Effector memory CD4-positive, alpha-beta T cell (primary cell): Measurements from ENCODE around the gene AKAP13.
"Not testable (repeated sequence)": the region's sequence is repeated elsewhere in the genome, so short reads cannot be mapped to it uniquely, and the experiment has no call there.

Source experiments
- DNase-seq, 3 donors: peaks; one replicate each; pipeline ENCODE4 v3.0.0-alpha.2; 2020
- H3K27ac ChIP-seq: 2 replicates; pipeline ENCODE4 v1.7.0; 2013; ENCODE audit warnings: mild to moderate bottlenecking, low read length, moderate library complexity; ENCODE audit not compliant: insufficient read depth, poor library complexity, severe bottlenecking
- H3K27me3 ChIP-seq: replicated peaks from 2 replicates; pipeline ENCODE4 v1.7.0; 2013; ENCODE audit warnings: mild to moderate bottlenecking, low read length; ENCODE audit not compliant: insufficient read depth, control insufficient read depth, poor library complexity, severe bottlenecking
- H3K36me3 ChIP-seq: 2 replicates; pipeline ENCODE4 v1.7.0; 2013; ENCODE audit warnings: mild to moderate bottlenecking, low read length, moderate library complexity; ENCODE audit not compliant: control insufficient read depth, insufficient read depth
- H3K4me1 ChIP-seq: 2 replicates; pipeline ENCODE4 v1.7.0; 2013; ENCODE audit warnings: low read length, mild to moderate bottlenecking; ENCODE audit not compliant: control insufficient read depth, insufficient read depth, poor library complexity, severe bottlenecking
- H3K4me3 ChIP-seq: 2 replicates; pipeline ENCODE4 v1.7.0; 2013; ENCODE audit warnings: low read length, low read depth, mild to moderate bottlenecking; ENCODE audit not compliant: insufficient read depth, poor library complexity, severe bottlenecking
- H3K9me3 ChIP-seq: 2 replicates; pipeline ENCODE4 v1.7.0; 2013; ENCODE audit warnings: mild to moderate bottlenecking, low read length, moderate library complexity; ENCODE audit not compliant: control insufficient read depth

AKAP13 gene

DNA sequence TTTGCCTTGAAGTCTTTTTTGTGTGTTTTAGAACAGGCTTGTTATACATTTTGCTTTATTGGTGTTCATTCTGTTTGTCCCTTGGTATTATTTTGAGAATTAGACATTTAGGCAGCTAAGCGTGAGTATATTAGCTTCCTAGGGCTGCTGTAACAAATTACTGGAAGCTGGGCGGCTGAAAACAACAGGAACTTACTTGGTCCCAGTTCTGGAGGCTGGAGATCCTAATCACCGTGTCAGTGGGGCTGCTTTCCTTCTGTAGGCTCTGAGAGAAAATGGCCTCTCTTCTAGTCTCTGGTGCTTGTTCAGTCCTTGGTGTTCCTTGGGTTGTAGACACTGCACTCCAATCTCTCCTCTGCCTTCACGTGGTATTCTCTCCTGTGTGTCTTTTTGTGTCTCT, 272.1 kb downstream of the AKAP13 start:
- DNase-seq: no peak
- H3K27ac ChIP-seq: no peak overlapping the region
- H3K4me3 ChIP-seq: no peak overlapping the region
- H3K9me3 ChIP-seq: no peaks in the 10 kb centered on the region
- H3K4me1 ChIP-seq: peaks cover 3% of the 10 kb centered on the region
- H3K27me3 ChIP-seq: no peaks in the 10 kb centered on the region
- peaks cover 38% of the 10 kb centered on the region for H3K36me3 ChIP-seq

- no peak for DNase-seq
- Histone ChIP-seq H3K27me3 (no peaks in the 10 kb centered on the region), H3K9me3 (no peaks in the 10 kb centered on the region), H3K4me1 (no peaks in the 10 kb centered on the region), H3K4me3 (no peak overlapping the region), H3K27ac (no peak overlapping the region), H3K36me3 (peaks cover 67% of the 10 kb centered on the region)
These were observed 276.7 kb downstream of the AKAP13 start for GRCh38 chr15:85657132-85657531.

GRCh38 chr15:85658816-85659215, 278.4 kb downstream of the AKAP13 start:
- Histone ChIP-seq H3K4me1 (no peaks in the 10 kb centered on the region), H3K4me3 (no peak overlapping the region), H3K9me3 (no peaks in the 10 kb centered on the region), H3K27me3 (no peaks in the 10 kb centered on the region), H3K36me3 (peaks cover 65% of the 10 kb centered on the region), H3K27ac (no peak overlapping the region)
- no peak for DNase-seq

DNA sequence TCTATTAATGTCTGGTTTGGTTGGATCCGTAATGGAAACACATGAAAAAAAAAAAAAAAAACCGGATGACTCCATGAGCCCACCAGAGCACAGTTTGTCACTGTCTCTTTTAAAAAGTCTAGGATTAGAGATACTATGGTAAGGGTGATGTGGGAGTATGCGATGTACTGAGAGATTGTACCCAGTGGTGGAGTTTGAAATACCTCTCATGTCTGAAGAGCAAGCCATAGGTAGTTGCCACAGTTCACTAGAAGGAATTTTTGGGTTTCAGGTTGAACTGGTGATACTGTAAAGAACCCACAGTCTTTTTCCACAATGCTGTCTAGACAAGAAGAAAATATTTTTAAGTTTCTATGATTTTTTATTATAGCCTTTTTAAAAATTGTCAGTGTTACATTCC, 281.5 kb downstream of the AKAP13 start:
- H3K4me1 ChIP-seq: peaks cover under 1% of the 10 kb centered on the region

GRCh38 chr15:85665677-85666076, 285.3 kb downstream of the AKAP13 start:
- H3K4me1 ChIP-seq: peaks cover 17% of the 10 kb centered on the region
- DNase-seq, H3K9me3 ChIP-seq, H3K27me3 ChIP-seq, H3K27ac ChIP-seq, H3K4me3 ChIP-seq: not testable (repeated sequence)
- peaks cover 57% of the 10 kb centered on the region for H3K36me3 ChIP-seq

More for the DNA sequence above, 281.5 kb downstream of the AKAP13 start:
- Histone ChIP-seq H3K36me3 (peaks cover 63% of the 10 kb centered on the region), H3K4me3 (no peak overlapping the region), H3K27ac (no peak overlapping the region), H3K27me3 (no peaks in the 10 kb centered on the region), H3K9me3 (no peaks in the 10 kb centered on the region)
- no peak for DNase-seq

DNA sequence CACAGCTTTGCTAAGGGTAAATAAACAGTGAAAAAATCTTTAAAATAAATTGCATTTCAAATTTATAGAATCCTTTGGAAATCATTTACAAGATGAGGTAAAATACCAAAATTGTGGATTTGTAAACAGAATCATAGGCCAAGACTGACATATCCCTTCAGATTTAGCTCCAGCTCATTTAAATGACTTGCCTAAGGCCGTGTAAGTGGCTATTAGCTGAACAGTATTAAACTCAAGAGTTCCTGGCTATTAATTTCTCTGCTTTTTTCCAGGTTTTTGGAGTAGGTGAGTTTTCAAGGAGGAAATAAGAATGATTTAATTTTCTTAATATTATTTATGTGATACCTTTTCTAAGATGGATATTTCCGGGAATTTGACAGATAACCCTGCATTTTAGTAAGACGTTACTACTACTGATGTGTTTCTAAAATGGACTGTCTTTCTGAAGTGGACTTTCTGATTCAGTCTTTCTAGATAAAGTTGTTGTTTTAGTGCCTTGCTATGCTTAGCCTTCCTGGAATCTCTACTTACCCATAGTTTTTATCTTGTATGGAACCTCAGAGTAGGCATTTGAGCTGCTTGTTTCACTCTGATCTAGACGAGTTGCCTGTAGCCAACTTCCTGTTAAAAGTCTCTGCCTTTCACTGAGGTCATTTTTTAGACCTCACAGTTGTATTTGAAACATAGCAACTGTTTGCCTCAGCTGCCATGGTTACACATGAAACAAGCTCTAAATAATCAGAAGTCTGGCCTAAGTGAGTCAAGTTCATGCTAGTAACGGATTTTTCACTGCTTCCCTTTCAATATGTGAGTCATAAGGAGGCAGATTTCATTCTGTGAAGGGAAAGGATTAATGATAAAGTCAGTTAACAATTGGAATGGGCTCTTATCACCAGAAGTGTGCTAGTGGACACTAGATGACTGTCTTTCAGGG, 287.4 kb downstream of the AKAP13 start:
- Histone ChIP-seq H3K27ac (peak overlapping the region; percentile 85), H3K27me3 (no peaks in the 10 kb centered on the region), H3K4me1 (peaks cover 17% of the 10 kb centered on the region), H3K4me3 (no peak overlapping the region), H3K36me3 (peaks cover 48% of the 10 kb centered on the region), H3K9me3 (no peaks in the 10 kb centered on the region)
- peak; percentile 54 to 70 (median 55) for DNase-seq

DNA sequence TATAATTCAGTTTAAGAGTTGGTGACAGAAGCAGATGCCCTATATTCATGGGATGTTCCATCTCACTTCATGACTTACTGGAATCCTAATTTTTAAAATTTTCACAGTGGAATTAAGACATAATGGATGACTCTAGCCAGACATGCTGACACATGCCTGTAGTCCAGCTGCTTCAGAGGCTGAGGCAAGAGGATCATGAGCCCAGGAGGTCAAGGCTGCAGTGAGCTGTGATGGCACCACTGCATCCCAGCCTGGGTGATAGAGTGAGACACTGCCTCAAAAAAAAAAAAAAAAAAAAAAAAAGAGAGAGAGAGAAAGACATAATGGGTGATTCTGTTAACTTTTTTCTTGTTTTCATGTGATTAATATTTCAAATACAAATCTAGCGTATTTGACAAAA, 290.8 kb downstream of the AKAP13 start:
- Histone ChIP-seq H3K4me3 (no peak overlapping the region), H3K27me3 (no peaks in the 10 kb centered on the region), H3K27ac (no peak overlapping the region), H3K9me3 (no peaks in the 10 kb centered on the region), H3K36me3 (peaks cover 43% of the 10 kb centered on the region), H3K4me1 (peaks cover 17% of the 10 kb centered on the region)
- no peak for DNase-seq

DNA sequence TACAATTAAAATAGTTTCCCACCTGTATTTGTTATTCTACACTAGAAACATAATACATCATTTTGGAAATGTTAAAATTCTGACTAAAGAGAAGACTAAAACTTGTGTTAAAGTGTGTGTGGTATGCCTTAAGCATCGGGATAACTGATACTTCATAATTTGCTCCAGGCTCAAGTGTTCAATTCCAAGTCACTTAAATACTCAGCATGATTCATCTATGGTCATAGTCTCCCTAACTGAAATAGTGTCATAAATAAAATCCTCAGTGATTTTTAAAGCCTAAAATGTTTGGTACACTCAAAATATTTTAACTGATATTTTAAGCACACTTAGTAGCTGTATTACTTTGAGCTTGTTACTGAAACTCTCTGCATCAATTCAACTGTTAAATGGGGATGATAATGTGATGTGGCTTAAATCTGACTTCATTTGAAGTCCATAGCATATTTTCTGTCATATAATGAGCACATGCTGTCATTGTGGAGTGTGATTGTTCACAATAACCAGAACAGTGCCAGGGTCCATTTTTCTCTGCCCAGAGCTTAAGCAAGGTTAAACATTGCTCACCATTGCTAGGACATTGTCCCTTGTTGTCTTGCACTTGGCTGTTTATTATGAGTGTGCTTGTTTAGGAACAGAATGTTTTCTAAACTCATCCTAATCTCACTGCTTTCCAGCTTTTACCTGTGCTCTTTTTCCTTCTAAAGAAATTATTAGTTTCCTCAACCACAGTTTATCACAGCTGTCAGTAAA, 292.1 kb downstream of the AKAP13 start:
- Histone ChIP-seq H3K27ac (no peak overlapping the region), H3K36me3 (peaks cover 49% of the 10 kb centered on the region), H3K4me3 (no peak overlapping the region), H3K4me1 (peaks cover 10% of the 10 kb centered on the region), H3K27me3 (no peaks in the 10 kb centered on the region), H3K9me3 (no peaks in the 10 kb centered on the region)
- DNase-seq: no peak

DNA sequence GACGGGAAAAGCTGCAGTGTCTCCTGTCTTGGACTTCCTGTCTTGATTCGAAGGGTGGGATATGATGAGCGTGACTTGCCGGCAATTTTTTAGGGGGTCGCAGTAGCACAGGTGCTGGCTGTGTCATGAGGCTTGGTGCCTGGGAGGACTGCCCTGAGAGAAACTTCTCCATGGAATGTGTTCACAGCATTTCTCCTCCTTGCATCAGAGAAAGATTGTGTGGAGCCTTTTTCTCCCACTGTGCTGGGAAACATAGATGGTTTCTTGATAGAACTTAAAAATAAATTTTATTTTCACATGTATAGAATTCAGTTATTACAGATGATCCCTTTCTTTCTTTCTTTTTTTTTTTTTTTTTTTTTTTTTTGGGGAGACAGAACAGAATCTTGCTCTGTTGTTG, 292.9 kb downstream of the AKAP13 start:
- no peak for DNase-seq
- Histone ChIP-seq H3K27me3 (no peaks in the 10 kb centered on the region), H3K9me3 (no peaks in the 10 kb centered on the region), H3K27ac (no peak overlapping the region), H3K4me1 (peaks cover 3% of the 10 kb centered on the region), H3K4me3 (no peak overlapping the region), H3K36me3 (peaks cover 49% of the 10 kb centered on the region)
